DND-41 (cell line): ENCODE results near the gene PDE1C.

Experiments used
- ATAC-seq: fragments of 200-7000 bp; cut with Tn5 transposase; 3 replicates; pipeline ENCODE4 v1.9.1; 2021; ENCODE audit warnings: low read depth; ENCODE audit not compliant: insufficient read depth
- DNase-seq: peaks from one replicate; pipeline ENCODE4 v3.0.0-alpha.2; 2020
- H2AFZ ChIP-seq: 2 replicates; pipeline ENCODE4 v1.6.0; 2012; ENCODE audit warnings: low read depth, low read length
- H3K27ac ChIP-seq: 2 replicates; pipeline ENCODE4 v1.5.1; 2012; ENCODE audit warnings: low read length, inconsistent platforms
- H3K27me3 ChIP-seq: fragments of 200-600 bp; sonication (generic); 2 replicates; pipeline ENCODE4 v1.6.0; 2012; ENCODE audit warnings: low read length, mild to moderate bottlenecking, inconsistent platforms; ENCODE audit not compliant: insufficient read depth, poor library complexity
- H3K36me3 ChIP-seq: 2 replicates; pipeline ENCODE4 v1.5.1; 2012; ENCODE audit warnings: low read length, inconsistent platforms; ENCODE audit not compliant: insufficient read depth
- H3K4me1 ChIP-seq: 2 replicates; pipeline ENCODE4 v1.5.1; 2012; ENCODE audit warnings: mild to moderate bottlenecking, low read length; ENCODE audit not compliant: insufficient read depth
- H3K4me2 ChIP-seq: 2 replicates; pipeline ENCODE4 v1.6.0; 2012; ENCODE audit warnings: mild to moderate bottlenecking, moderate library complexity, low read length, inconsistent platforms; ENCODE audit not compliant: insufficient read depth
- H3K4me3 ChIP-seq, 2 experiments: fragments of 200-600 bp in 1 of 2; shearing (Covaris generic) in 1 of 2; 2 replicates each; pipeline ENCODE4 v1.5.1; 2012 to 2016; ENCODE audit warnings: inconsistent platforms in 2 of 2, low read length in 2 of 2, mild to moderate bottlenecking in 2 of 2, low read depth in 1 of 2, moderate library complexity in 1 of 2
- H3K79me2 ChIP-seq: 2 replicates; pipeline ENCODE4 v1.6.0; 2012; ENCODE audit warnings: low read length, inconsistent platforms; ENCODE audit not compliant: insufficient read depth
- H3K9ac ChIP-seq: 2 replicates; pipeline ENCODE4 v1.6.0; 2012; ENCODE audit warnings: low read depth, mild to moderate bottlenecking, inconsistent platforms, low read length, moderate library complexity
- H3K9me3 ChIP-seq: 2 replicates; pipeline ENCODE4 v1.5.1; 2012; ENCODE audit warnings: low read length, moderate library complexity, mild to moderate bottlenecking, inconsistent platforms; ENCODE audit not compliant: insufficient read depth, severe bottlenecking
- H4K20me1 ChIP-seq: 2 replicates; pipeline ENCODE4 v1.6.0; 2012; ENCODE audit warnings: low read length; ENCODE audit not compliant: insufficient read depth
- EZH2 ChIP-seq: IDR thresholded peaks from 3 replicates; pipeline ENCODE4 v1.6.1; 2012; ENCODE audit warnings: borderline replicate concordance, low read depth, mild to moderate bottlenecking, moderate library complexity, low read length, inconsistent platforms; ENCODE audit not compliant: severe bottlenecking
- TF ChIP-seq, protein P1 (sequence below): IDR thresholded peaks from 2 replicates; pipeline ENCODE4 v1.5.1; 2012; ENCODE audit warnings: borderline replicate concordance, low read length, moderate library complexity, mild to moderate bottlenecking; ENCODE audit not compliant: poor library complexity, severe bottlenecking; ENCODE audit errors: extremely low read depth

PDE1C gene

DNA sequence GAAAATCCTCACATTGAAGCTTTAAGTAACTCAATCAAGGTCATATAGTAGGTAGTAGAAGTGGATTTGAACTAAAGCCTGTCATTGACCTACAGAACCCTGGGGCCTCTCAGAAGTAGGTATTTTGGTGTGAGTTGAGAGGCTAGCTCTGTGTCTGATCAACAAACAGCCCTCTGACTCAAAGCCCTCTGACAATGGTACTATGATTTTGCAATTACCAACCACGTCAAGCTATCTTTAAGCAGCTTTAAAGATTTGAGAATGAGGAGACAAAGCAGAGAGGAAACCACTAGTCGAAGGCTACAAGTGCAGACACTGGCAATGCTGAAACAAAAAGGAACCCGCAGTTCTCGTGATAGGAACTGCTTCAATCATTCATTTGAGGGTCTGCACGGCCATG, 19.0 kb upstream of the PDE1C start:
- Histone ChIP-seq H3K27me3 (no peaks in the 10 kb centered on the region), H2AFZ (no peak overlapping the region), H4K20me1 (no peaks in the 10 kb centered on the region), H3K36me3 (no peaks in the 10 kb centered on the region), H3K4me2 (no peak overlapping the region), H3K9ac (no peak overlapping the region), H3K4me1 (no peaks in the 10 kb centered on the region), H3K27ac (no peak overlapping the region), H3K4me3 (no peak overlapping the region), H3K9me3 (no peaks in the 10 kb centered on the region), H3K79me2 (no peaks in the 10 kb centered on the region)
- DNase-seq: no peak
- TF ChIP-seq, protein P1, sequence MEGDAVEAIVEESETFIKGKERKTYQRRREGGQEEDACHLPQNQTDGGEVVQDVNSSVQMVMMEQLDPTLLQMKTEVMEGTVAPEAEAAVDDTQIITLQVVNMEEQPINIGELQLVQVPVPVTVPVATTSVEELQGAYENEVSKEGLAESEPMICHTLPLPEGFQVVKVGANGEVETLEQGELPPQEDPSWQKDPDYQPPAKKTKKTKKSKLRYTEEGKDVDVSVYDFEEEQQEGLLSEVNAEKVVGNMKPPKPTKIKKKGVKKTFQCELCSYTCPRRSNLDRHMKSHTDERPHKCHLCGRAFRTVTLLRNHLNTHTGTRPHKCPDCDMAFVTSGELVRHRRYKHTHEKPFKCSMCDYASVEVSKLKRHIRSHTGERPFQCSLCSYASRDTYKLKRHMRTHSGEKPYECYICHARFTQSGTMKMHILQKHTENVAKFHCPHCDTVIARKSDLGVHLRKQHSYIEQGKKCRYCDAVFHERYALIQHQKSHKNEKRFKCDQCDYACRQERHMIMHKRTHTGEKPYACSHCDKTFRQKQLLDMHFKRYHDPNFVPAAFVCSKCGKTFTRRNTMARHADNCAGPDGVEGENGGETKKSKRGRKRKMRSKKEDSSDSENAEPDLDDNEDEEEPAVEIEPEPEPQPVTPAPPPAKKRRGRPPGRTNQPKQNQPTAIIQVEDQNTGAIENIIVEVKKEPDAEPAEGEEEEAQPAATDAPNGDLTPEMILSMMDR: no peak
- TF ChIP-seq EZH2: no peak
- no peak for ATAC-seq

DNA sequence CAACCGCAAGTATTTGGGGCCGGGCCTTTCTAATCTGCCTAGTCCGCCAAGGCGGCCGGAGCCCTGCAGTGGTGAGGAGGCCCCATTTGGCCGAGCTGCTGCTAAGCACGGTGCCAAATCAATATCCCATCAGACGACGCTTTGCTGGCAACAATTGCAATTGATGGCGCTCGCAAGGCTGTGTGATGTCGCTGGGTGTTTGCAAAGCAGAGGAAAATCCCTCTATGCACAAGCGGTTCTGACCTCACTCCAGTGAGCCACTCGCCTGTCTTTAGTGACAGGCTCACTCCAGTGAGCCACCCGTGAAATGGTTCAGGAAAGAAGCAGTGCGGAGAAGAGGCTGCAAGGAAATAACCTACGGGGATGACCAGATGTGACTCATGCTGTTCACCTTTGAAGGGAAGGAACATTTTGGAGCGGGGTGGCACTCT, 18.3 kb upstream of the PDE1C start:
- Histone ChIP-seq H3K9ac (no peak overlapping the region), H4K20me1 (no peaks in the 10 kb centered on the region), H3K27ac (no peak overlapping the region), H3K4me1 (no peaks in the 10 kb centered on the region), H3K4me3 (no peak overlapping the region), H3K4me2 (no peak overlapping the region), H3K36me3 (no peaks in the 10 kb centered on the region), H3K79me2 (no peaks in the 10 kb centered on the region), H3K9me3 (no peaks in the 10 kb centered on the region), H2AFZ (no peak overlapping the region), H3K27me3 (no peaks in the 10 kb centered on the region)
- ATAC-seq (no peak), DNase-seq (no peak)
- TF ChIP-seq EZH2: no peak
- TF ChIP-seq, protein P1: no peak

DNA sequence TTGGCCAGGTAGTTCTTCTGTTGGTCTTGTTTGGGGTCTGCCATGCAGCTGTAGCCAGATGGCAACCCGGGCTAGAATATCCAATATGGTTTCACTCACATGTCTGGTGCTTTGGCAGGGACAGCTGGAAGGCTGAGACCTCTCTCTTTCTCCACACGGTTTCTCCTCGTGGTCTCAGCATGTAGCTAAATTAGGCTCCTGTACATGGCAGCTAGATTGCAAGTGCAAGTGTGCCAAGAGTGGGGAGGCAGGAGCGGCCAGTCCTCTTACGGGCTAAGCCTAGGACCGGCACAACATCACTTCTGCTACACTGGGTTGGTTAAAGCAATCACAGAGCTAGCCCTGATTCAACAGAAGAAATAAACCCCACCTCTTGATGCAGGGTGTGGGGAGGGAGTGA, 9.3 kb upstream of the PDE1C start:
- Histone ChIP-seq H3K4me3 (no peak overlapping the region), H3K9me3 (no peaks in the 10 kb centered on the region), H3K4me1 (no peaks in the 10 kb centered on the region), H3K27ac (no peak overlapping the region), H2AFZ (no peak overlapping the region), H3K9ac (no peak overlapping the region), H3K27me3 (no peaks in the 10 kb centered on the region), H3K79me2 (no peaks in the 10 kb centered on the region), H3K36me3 (no peaks in the 10 kb centered on the region), H3K4me2 (no peak overlapping the region), H4K20me1 (no peaks in the 10 kb centered on the region)
- no peak for DNase-seq
- TF ChIP-seq, protein P1: no peak
- TF ChIP-seq EZH2: no peak
- ATAC-seq: no peak

DNA sequence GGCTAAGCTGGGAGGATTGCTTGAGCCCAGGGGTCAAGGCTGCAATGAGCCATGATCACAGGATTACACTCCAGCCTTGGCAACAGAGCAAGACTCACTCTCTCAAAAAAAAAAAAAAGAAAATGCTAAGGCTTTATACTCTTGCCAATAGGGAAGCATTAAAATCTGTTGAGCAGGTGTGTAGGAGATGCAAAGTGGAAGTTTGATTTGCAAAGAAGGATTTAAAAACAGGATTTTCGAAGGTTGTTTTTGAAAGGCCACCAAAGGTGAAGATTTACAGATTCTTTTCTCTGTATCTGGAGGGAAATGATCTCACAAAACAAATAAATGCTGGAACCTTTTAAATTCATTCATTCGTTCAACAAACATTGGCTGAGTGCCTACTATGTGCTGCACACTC, 8.6 kb upstream of the PDE1C start:
- Histone ChIP-seq H3K9me3 (no peaks in the 10 kb centered on the region), H2AFZ (no peak overlapping the region), H4K20me1 (no peaks in the 10 kb centered on the region), H3K79me2 (no peaks in the 10 kb centered on the region), H3K27me3 (no peaks in the 10 kb centered on the region), H3K4me3 (no peak overlapping the region), H3K4me2 (no peak overlapping the region), H3K4me1 (no peaks in the 10 kb centered on the region), H3K36me3 (no peaks in the 10 kb centered on the region), H3K27ac (no peak overlapping the region), H3K9ac (no peak overlapping the region)
- ATAC-seq (no peak), DNase-seq (no peak)
- TF ChIP-seq, protein P1: no peak
- TF ChIP-seq EZH2: no peak
